Epidermal melanocyte (primary cell): Measurements from ENCODE around the gene DOCK10.
"Not testable (repeated sequence)": the region's sequence is repeated elsewhere in the genome, so short reads cannot be mapped to it uniquely, and the experiment has no call there.

Source experiments
- DNase-seq: peaks from one replicate; pipeline ENCODE4 v3.0.0; 2011; ENCODE audit warnings: low spot score; ENCODE audit not compliant: insufficient read length

The DOCK10 gene

GRCh38 chr2:225041851-225042799, at the start of gene DOCK10:
Gene DOCK10 (minus strand): TSS chr2:225042468. CDS start chr2:225042374, 94 bp downstream.
- no peak for DNase-seq

GRCh38 chr2:225091336-225091735, 49.1 kb upstream of the DOCK10 start:
- DNase-seq, result no peak

- DNase-seq, result no peak
These were observed 48.5 kb upstream of the DOCK10 start for GRCh38 chr2:225090746-225091145.

GRCh38 chr2:225086915-225087314, 44.6 kb upstream of the DOCK10 start:
- DNase-seq, result no peak

GRCh38 chr2:225086439-225086838, 44.2 kb upstream of the DOCK10 start:
- no peak for DNase-seq

GRCh38 chr2:225083276-225083675, 41.0 kb upstream of the DOCK10 start:
- DNase-seq, result no peak

GRCh38 chr2:225076125-225076524, 33.9 kb upstream of the DOCK10 start:
- no peak for DNase-seq

GRCh38 chr2:225074919-225075681, 32.8 kb upstream of the DOCK10 start:
- no peak for DNase-seq

GRCh38 chr2:225074366-225074765, 32.1 kb upstream of the DOCK10 start:
- DNase-seq, result no peak

- no peak for DNase-seq
These were observed 30.9 kb upstream of the DOCK10 start for GRCh38 chr2:225073198-225073597.

- no peak for DNase-seq
These were observed 30.2 kb upstream of the DOCK10 start for GRCh38 chr2:225072444-225072843.

GRCh38 chr2:225070811-225071210, 28.5 kb upstream of the DOCK10 start:
- peak; percentile 32 for DNase-seq

- no peak for DNase-seq
These were observed 27.7 kb upstream of the DOCK10 start for GRCh38 chr2:225069966-225070365.

- DNase-seq, result no peak
These were observed 27.2 kb upstream of the DOCK10 start for GRCh38 chr2:225069477-225069876.

GRCh38 chr2:225065882-225066281, 23.6 kb upstream of the DOCK10 start:
- DNase-seq, result no peak

GRCh38 chr2:225064928-225065327, 22.7 kb upstream of the DOCK10 start:
- DNase-seq, result no peak

- no peak for DNase-seq
These were observed 22.1 kb upstream of the DOCK10 start for GRCh38 chr2:225064362-225064761.

GRCh38 chr2:225056330-225057073, 14.2 kb upstream of the DOCK10 start:
- DNase-seq, result no peak

- no peak for DNase-seq
These were observed 13.4 kb upstream of the DOCK10 start for GRCh38 chr2:225055714-225056113.

GRCh38 chr2:225052703-225053102, 10.4 kb upstream of the DOCK10 start:
- DNase-seq, result no peak

GRCh38 chr2:225047502-225047901, 5.2 kb upstream of the DOCK10 start:
- DNase-seq, result not testable (repeated sequence)

GRCh38 chr2:225042800-225043167, 516 bp upstream of the DOCK10 start:
- DNase-seq, result no peak
